ENCODE results near the gene DCST2. TPM values are rescaled to one million over a fixed set of nuclear protein-coding genes. Genes with fewer than 3 reads are reported as not detected.

Gene DCST2
- polyA plus RNA-seq, 1 donor from 2014 or later: 1.8 TPM

- no peaks in the 10 kb centered on the region for H3K27me3 ChIP-seq (ENCODE audit: insufficient read depth, low read depth, low read length)
- no peaks in the 10 kb centered on the region for H3K9me2 ChIP-seq (ENCODE audit: insufficient read depth, low read length)
- H3K27ac ChIP-seq (ENCODE audit: low read length): peak within 1 kb of the TSS; percentile 96
- H3K4me2 ChIP-seq (ENCODE audit: low read length): peak within 1 kb of the TSS; percentile 80
- peak within 1 kb of the TSS; percentile 99 for H3K4me3 ChIP-seq (ENCODE audit: low read length)
- no peaks in the 10 kb centered on the region for H3K36me3 ChIP-seq (ENCODE audit: insufficient read depth, low read length)
- TF ChIP-seq RAD21 (conservative IDR thresholded peaks at IDR 0.05): no peak
- no peak for TF ChIP-seq EZH2 (IDR thresholded peaks at IDR 0.05; ENCODE audit: borderline replicate concordance, insufficient read depth, low read length, poor library complexity, severe bottlenecking)
- TF ChIP-seq CTCF (IDR thresholded peaks at IDR 0.05; ENCODE audit: poor library complexity, severe bottlenecking): peak; percentile 24
- TF ChIP-seq MXI1 (conservative IDR thresholded peaks at IDR 0.05; ENCODE audit: poor library complexity, severe bottlenecking): peak; percentile 53
- TF ChIP-seq TAF1 (IDR thresholded peaks at IDR 0.05; ENCODE audit: low read depth): peak; percentile 52
- TF ChIP-seq SMC3 (conservative IDR thresholded peaks at IDR 0.05; ENCODE audit: poor library complexity): peak; percentile 29
- peak; percentile 48 for TF ChIP-seq REST (IDR thresholded peaks at IDR 0.05; ENCODE audit: borderline replicate concordance)
- peak; percentile 37 for TF ChIP-seq EP300 (conservative IDR thresholded peaks at IDR 0.05; ENCODE audit: poor library complexity, severe bottlenecking)
- peak; percentile 93 for TF ChIP-seq POLR2AphosphoS5 (IDR thresholded peaks at IDR 0.05)
- H3F3A ChIP-seq (ENCODE audit: insufficient read depth, low read length, poor library complexity, severe bottlenecking): peaks cover 7% of the 10 kb centered on the region
- no peak within 1 kb of the TSS for H2AFZ ChIP-seq (ENCODE audit: low read depth, low read length)
- no peaks in the 10 kb centered on the region for H3K9me3 ChIP-seq (ENCODE audit: low read length)
- peak within 1 kb of the TSS; percentile 99 for H3K9ac ChIP-seq (ENCODE audit: low read length)
- peaks cover 19% of the 10 kb centered on the region for H3K79me2 ChIP-seq (replicated peaks; ENCODE audit: insufficient read depth, low read length)
- peaks cover 22% of the 10 kb centered on the region for H4K20me1 ChIP-seq (ENCODE audit: insufficient read depth)
These were observed 45.1 kb upstream of the DCST2 start, which contains the start of gene EFNA3 for GRCh38 chr1:155078469-155079209. EFNA3 (plus strand) TSS chr1:155078837; CDS start chr1:155078942, 105 bp downstream.

- Histone ChIP-seq H4K20me1 (ENCODE audit: insufficient read depth) (peaks cover 16% of the 10 kb centered on the region), H3K9ac (ENCODE audit: low read length) (peak overlapping the region; percentile 37), H3K4me3 (ENCODE audit: low read length) (peak overlapping the region; percentile 99), H3K36me3 (ENCODE audit: insufficient read depth, low read length) (no peaks in the 10 kb centered on the region), H3K79me2 (replicated peaks; ENCODE audit: insufficient read depth, low read length) (peaks cover 12% of the 10 kb centered on the region), H3K27me3 (ENCODE audit: insufficient read depth, low read depth, low read length) (no peaks in the 10 kb centered on the region), H3F3A (ENCODE audit: insufficient read depth, low read length, poor library complexity, severe bottlenecking) (peaks cover 7% of the 10 kb centered on the region), H2AFZ (ENCODE audit: low read depth, low read length) (no peak overlapping the region), H3K4me2 (ENCODE audit: low read length) (peak overlapping the region; percentile 44), H3K9me2 (ENCODE audit: insufficient read depth, low read length) (no peaks in the 10 kb centered on the region), H3K9me3 (ENCODE audit: low read length) (no peaks in the 10 kb centered on the region), H3K27ac (ENCODE audit: low read length) (peak overlapping the region; percentile 42)
- no peak for TF ChIP-seq EP300 (conservative IDR thresholded peaks at IDR 0.05; ENCODE audit: poor library complexity, severe bottlenecking)
- no peak for TF ChIP-seq SMC3 (conservative IDR thresholded peaks at IDR 0.05; ENCODE audit: poor library complexity)
- no peak for TF ChIP-seq MXI1 (conservative IDR thresholded peaks at IDR 0.05; ENCODE audit: poor library complexity, severe bottlenecking)
- TF ChIP-seq REST (IDR thresholded peaks at IDR 0.05; ENCODE audit: borderline replicate concordance): no peak
- TF ChIP-seq EZH2 (IDR thresholded peaks at IDR 0.05; ENCODE audit: borderline replicate concordance, insufficient read depth, low read length, poor library complexity, severe bottlenecking): no peak
- TF ChIP-seq CTCF (IDR thresholded peaks at IDR 0.05; ENCODE audit: poor library complexity, severe bottlenecking): no peak
- TF ChIP-seq RAD21 (conservative IDR thresholded peaks at IDR 0.05): no peak
- TF ChIP-seq TAF1 (IDR thresholded peaks at IDR 0.05; ENCODE audit: low read depth): no peak
These were observed 44.3 kb upstream of the DCST2 start for GRCh38 chr1:155077758-155078445.

Data from neural cell (in vitro differentiated cells).